Skin of body (tissue), 2 donors: ENCODE data around the gene CYP27C1. TPM values are rescaled to one million over a fixed set of nuclear protein-coding genes. Genes with fewer than 3 reads are reported as not detected.

Experiments used
- DNase-seq: peaks from one replicate; lab custom pipeline; 2025; lab: John Stamatoyannopoulos, UW
- total RNA-seq: library from RNA; depleted of rRNA; stranded (reverse); fragments of >200 nt; gene quantifications from one replicate; pipeline ENCODE4 v1.2.3, GENCODE V29; 2014

Gene CYP27C1
- total RNA-seq, 1 donor from 2014 or later = 4.3 TPM

DNA sequence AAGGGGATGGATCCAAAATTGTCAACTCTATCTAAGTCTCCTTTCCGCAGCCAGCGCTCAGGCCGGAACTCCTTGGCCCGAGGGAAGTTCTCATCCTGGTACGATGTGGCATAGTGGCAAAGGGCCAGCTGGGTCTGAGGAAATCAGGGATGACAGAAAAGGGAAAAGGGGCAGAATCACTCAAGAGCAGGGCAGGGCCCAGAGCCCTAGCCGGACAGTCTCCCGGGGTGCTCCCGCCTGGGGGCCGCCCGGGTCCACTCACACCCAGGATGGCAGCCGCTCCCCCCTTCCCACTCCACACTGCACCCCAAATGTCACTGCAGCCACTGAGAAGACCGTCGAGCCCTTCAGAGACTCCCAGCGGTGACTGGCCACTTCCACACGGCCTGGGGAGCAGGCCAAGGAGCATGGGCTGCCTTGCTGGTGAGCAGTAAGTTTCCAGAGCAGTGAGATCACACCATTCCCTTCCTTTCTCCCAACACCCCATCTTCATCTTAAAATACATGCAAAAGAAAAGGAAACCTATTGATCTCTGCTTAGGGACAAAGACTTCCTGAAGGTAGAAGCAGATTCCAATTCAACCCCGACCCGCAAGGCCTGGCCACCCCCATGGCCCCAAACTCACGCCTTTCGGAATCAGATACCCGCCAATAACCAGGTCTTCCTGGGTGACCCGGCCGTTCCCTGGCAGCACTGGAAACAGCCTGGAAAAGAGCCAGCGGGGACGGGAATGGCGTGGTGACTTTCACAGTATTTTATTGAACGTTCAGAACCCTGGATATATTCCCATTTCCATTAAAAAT lies 26.7 kb downstream of the CYP27C1 start:
- DNase-seq = peak; percentile 44

DNA sequence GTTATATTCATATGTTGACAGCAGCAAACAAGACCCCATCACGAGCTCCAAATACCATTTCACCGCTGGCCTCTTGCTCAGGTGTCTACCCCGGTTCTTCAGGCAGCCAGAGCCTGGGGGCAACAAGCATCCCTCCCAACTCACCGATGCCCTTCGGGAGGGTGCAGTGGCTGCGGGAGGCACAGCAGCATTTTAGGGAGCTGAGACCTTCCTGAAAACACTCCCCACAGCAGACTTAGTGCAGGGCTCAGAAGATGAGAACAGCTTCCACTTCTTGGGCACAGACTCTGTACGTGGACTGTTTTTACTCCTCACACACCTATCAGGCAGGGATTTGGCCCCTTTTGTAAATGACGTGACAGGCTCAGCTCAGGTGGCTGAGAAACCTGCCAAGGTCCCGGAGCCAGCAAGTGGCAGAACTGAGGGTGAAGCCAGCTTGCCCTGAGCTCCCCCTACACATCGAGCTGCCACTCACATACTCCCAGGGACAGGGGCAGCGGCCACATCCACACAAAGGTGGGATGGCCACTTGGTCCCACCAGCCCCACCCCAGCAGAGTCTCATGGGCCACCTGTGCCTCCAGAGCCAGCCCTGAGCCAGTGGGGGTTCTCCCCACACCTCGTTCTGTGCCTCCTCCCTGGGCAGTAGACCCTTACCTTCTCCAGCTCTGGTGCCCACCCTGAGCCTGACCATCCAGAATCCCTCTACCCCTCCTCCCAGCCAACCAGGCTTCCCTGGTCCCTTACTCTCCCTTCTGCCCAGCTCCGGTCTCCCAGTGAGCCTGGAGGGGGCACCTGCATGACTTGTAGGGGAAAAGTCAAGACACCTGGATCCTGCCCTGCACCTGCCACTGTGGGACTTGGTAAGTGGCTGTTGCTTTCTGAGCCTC lies 28.5 kb downstream of the CYP27C1 start:
- DNase-seq = no peak

DNA sequence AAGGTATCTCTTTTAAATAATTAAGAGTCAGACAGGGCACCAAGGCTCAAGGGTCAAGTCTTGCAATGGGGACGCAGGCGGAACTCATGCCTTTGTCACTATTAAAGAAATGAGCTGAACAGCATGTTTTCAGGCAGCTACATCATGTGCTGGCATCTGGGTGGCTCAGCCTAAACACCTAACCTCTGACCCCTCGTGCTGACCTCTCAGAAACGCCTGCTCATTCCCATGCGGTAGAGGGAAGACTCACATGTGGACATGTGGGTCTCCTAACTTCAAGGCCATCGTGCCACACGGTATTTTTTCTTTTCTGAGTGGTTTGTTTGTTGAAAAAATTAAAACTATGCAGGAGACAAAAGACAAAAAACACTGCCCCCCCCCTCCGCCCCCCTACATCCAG lies 31.3 kb downstream of the CYP27C1 start:
- DNase-seq = no peak

DNA sequence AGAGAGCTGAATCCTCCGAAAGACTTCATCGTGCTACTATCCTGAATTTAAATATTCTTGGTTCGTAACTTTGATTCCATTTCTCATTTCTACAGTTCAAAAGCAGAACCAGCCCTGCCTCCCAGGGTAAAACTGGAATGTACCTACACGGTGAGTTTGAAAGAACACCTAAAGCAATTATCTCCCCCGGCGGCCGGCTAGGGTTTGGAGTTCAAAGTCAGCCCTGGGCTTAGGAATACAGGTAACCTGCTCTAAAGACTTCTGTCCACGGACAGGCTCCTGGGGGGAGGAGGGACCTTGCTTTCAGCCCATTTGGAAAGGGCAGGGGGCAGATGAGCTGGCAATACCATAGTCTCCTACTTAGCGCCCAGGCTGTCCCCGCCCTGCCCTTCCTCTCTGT lies 32.3 kb downstream of the CYP27C1 start:
- DNase-seq = no peak

DNA sequence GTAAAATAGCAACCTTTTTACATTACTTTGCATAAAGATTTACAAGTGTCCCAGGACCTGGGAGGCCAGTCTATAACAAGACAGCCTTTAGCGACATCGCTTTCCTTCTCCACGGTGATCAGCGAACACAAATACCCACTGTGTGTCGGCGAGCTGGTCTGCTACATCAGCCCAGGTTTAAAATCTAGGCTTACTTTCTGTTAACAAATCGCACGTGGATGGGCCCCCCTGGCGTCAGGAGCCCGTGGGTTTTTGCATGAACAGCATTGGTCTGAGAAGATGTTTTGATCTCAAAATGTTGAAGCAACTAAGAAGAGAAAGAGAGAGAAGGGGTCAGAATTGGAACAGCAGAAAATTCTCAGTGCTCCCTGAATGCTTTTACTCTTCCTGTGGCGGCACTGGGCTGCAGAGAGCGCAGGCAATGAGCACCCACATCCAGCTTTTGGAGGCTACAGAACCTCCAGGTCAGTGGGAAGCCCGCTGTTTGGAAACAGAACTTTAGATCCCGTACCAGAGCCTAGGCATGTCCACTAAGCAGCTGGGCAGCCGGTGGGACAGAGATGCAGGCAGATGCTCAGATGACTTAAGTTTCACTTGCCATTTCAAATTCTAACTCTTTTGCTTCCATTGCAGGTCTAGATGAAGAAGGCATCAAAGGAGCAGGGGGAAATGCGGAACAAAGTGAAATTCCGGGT lies 32.9 kb downstream of the CYP27C1 start:
- DNase-seq = no peak

DNA sequence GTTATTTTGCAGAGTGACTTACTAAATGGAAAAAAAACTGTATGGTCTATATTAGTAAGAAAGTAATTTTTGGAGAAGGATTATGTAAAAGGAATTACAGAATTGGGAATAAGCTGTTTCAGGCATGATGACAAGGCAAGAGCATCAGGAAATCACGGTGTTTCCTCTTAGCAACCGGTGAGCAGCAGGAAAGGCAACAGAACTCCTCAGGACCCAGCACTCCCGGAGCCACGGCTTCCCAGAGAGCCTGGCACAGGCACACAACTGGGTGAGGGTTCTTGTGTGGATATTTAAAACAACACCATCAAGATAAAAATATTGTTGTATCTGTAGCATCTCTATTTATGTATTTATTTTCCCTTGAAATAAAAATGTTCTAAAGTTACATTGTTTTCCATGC lies 34.4 kb downstream of the CYP27C1 start:
- no peak for DNase-seq

DNA sequence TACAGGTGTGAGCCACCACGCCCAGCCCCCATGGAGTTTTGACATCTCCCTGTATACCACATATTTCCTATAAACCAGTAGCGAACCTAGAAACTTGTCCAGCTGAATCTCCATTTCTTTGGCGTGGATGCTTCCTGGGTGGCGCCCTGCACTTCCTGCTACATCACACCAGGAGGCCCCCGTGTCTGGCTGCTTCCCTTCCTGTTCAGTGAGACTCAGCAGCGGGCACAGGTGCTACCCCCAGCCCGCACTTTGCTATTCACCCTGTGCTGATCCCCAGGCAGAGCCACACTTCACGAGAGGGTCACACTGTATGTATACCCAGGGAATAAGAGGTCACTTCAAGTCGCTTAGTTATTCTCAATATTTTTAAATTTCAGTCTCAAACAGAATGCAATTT lies 35.0 kb downstream of the CYP27C1 start:
- no peak for DNase-seq

DNA sequence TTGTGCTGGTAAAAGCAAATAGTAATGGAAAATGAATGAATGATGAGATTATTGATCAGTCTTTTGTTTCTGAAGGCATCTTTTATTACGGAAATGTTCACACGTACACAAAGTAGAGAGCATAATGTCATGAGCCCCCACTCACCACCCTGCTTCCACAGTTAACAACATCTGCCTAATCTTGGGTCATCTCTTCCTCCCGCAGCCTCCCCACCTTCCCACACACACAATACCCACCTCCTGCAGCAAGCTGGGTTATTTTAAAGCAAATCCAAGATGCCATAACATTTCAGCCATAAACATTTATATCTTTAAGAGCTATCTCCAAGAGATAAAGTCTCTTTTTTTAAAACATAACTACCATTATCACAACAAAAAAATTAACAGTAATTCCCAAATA lies 36.3 kb downstream of the CYP27C1 start:
- DNase-seq = no peak

DNA sequence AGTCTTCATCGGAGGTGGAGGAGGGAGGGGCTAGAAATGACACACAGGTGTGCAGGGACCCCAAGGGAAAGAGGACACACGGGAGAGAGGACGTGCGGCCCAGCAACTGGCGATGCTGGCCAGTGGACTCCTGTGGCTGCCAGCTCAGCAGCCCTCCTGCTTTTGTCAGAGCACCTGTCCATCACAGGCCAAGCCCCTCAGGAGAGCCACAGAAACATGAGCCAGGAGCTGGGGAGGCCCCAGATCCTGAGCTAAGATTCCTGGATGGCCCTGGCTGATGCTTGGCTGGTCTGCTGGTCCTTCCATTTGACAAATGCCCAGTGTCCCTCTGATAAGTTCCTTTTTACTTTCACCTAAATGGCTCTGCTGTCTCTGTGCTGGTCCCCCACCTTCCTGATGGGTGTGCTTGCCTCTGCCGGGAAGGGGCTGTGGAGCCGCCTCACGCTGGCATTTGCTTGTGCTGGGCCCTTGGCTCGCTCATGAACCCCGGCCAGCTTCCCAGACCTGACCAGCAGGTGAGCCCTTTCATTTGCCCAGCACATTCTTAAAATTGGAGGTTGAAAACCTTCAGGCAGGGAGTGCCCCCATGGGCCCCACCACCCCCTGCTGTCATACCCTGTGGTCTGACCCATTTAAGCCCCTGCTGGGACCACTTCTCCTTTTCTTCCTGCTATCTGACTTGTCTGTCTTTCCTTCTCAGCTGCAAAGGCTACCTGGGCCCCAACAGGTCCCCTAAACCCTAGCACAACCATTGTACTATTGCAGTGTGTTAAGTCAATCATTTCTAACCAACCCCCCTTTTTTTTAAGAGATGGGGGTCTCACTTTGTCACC lies 37.3 kb downstream of the CYP27C1 start:
- DNase-seq = no peak

DNA sequence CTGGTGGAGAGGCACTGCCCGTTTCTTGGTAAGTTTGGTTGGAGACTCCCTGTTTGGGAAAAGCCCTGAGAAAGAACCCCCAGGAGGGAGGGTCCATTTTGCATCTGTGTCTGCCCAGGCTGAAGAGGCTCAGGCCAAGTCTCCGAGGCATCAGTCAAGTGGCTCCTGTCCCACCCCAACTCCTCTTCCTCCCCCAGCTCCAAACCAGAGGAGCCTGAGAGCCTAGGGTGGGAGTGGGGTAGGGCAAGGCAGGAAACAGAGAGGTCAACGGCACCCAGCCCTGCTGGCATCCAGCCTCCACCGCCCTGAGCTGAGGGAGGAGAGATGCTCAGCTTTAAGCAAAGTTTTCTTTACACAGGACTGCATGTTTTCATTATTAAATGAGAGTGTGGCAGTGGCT lies 38.2 kb downstream of the CYP27C1 start:
- DNase-seq = no peak

DNA sequence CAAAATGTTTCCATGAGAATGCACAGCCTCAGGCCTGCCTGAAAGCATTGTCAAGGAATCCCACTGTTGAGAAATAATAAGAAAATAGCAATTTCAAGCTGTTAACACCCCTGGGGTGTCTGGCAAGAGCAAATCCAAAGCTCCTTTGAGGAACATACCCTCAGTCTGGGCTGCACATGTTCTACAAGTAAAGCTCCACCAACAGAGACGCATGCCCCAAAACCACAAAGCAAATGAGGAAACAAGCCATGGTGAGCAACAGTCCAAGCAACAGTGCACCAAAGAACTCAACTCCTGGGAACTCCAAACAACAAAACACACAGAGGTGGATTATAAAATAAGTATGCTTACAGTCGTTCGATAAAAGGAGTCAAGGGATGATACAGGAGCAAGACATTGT lies 40.3 kb downstream of the CYP27C1 start:
- DNase-seq = peak; percentile 85

DNA sequence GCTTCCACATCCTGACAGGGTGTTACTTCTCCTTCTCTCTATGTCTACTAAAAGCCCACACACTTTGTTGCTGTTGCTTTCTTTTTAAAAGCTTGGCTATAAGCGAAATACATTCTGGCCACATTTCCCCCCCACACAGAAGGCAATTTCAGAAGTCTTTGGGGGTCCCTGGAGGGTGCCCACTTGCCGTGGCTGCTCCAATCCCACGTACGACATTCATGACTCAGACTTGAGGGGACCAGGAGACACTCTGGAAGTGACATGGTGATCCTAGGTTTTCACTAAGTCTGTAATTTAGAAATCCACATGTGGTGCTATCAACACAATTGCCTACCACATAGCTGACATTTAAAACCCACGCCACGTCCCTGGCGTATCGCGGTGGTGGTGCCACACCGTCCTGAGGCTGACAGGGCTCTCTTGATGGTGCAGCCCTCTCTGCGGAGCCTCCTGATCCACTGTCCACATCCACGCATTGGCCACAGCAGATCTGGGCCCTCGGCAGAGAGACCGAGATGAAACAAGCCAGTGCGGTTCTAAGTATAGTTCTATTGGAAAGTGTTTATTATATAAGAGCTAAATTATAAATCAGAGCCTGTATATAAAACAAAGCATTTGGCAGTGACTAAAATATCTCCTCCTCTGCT lies 42.4 kb downstream of the CYP27C1 start:
- DNase-seq = no peak

DNA sequence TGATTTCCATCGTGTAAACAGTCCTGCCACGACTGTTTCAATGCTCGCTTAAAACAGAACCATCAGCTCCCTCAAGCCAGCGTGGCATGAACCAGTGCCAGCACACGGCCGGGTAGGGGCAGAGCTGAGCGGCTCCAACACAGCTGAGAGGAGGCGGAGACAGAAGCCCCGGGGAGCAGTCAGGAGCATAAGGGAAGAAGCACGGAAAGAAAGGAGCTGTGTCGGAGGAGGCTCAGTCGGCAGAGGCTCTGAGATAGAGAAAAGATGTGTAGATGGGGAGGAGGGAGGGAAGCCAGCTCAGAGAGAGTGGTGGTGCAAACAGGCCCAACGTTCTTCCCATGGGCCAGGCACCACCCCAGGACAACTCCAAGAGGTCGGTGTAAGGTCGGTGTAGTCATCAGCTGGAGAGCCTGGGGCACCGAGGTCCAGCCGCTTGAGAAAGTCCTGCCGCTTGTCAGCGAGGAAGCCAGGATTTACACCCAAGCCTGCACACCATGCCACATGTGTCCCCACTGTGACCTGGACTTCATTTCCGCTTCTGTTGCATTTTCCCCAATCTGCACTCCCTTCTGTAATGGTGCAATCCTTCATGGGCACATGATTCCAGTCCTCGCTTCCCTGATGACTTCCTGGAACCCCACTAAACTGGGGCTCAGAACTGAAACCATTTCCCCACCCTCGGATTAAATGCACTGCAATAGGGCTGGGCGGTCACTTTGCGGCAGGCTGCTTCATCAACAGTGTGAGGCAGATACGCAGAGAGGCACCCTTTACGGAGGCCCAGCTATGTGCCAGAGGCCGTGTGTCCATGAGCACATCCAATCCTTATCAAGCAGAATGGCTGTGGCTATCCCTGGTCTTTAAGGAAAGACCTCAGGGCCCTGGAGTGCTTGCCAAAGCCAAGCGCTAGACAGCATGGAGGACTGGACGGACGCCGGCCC lies 43.5 kb downstream of the CYP27C1 start:
- peak; percentile 60 for DNase-seq

DNA sequence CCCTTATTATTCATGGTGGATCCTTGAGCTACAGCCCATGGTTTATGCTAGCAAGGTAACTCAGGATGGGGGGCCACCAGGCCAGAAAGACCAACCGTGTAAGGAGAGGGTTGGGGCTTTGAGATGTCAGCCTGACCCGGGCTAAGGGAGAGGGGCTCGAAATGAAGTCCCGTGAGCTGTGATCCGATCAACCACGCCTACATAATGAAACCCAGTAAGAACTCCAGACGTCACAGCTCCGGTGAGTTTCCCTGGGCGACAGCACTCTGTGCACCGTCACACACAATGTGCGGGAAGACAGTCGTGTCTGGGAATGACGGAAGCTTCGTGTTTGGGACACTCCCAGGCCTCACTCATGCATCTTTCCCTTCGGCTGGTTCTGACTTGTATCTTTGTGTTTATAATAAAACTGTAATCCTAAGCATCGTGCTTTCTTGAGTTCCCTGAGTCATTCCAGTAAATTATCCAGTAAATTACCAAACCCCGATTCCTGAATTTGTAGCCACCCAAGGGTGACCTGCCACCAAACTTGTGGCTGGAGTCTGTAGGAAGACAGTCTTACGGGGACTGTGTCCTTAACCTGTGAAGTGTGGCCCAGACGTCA lies 44.2 kb downstream of the CYP27C1 start:
- DNase-seq = peak; percentile 84

DNA sequence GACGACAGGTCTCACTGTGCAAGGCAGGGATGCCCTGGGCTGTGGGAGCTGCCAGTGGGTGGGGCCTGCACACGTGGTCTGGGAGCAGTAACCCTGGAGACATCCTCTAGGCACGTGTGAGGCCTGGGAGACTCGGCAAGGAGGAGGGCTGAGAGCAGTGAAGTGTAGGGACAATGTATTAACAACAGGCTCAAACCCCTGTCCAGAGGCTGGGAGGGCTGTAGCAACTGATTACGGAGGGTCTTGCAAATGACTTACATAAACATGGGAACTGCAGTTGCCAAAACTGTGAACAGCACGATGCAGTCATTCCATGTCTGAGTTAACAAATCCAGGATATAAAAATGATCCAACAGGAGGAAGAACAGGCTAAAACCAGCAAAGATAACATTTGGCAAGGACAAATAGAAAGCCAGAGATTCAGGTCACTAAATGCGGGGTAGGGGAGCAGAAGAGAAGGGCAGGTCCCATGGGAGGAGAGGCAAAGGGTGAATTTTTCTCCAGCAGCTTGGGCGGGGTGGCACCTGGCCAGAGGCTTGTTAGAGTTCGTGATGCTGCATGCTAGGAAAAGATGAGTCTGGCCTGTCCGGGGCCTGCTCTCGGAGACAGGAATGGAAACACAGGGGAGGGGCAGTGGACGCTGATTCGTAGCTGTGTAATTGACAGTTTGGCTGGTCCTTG lies 44.9 kb downstream of the CYP27C1 start:
- DNase-seq = peak; percentile 86

DNA sequence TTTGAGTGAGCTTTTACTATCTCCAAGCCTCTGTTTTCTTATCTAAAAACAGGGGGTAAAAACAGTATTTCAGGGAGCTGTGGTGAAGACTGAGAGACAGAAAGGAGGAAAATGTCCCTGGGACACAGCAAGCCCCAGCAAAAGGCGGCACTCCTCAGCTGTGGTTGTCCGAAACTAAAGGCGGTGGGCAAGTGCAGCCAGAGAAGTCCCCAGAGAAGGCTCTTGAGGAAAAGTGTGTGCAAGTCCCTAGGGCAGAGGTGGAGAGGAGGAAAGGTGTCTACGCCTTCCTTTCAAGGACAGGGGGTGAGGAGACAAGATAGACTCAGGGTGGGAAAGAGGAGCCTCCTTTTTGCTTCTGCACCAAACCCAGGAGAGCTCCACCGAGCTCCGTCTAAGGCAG lies 45.5 kb downstream of the CYP27C1 start:
- DNase-seq = no peak

DNA sequence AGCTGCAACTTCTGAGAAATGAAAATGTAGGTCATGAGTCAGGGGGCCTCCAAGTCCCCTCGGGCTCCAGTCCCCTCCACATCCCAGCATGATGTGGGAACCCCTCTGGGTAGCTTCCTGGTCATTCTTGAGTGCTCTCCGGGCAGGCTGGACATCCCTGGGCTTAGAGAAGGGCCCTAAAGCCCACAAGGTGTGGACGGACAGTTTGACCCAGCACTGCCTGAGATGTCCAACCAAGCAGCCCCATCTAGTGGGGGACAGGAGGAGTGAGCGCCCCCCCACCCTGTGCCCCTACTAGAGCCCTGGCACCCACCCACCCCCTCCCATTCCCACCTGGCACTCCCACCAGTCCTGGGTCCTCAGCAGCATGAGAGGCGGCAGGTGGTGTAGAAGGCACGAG lies 46.0 kb downstream of the CYP27C1 start:
- no peak for DNase-seq

DNA sequence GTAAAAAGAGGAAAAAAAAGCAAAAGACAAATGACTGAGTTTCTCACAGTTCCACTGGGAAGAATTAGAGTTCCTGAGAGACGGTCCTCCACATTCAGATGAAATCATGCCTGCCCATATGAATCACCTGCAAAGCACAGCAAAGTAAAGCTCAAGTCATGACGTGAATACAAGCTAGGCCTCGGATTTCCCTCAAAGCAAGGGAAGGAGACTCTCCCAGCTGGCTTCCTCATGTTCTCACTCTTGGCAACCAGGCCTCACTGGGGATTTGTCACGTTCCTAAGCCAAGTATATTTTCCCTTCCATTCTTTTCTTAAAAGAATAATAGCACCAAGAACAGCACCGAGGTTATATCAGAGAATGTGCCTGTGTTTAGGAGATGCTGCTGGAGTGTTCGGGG lies 47.0 kb downstream of the CYP27C1 start:
- peak; percentile 95 for DNase-seq
